ENCODE results near the gene CACTIN. TPM values are rescaled to one million over a fixed set of nuclear protein-coding genes. Genes with fewer than 3 reads are reported as not detected.
A peak's percentile ranks its signal among the peaks of the same experiment; 100 is the strongest.
"Not testable (repeated sequence)": the region's sequence is repeated elsewhere in the genome, so short reads cannot be mapped to it uniquely, and the experiment has no call there.

Gene CACTIN
- total RNA-seq, 2 donors from 2014 or later, result 16.9 to 20.0 TPM

DNA sequence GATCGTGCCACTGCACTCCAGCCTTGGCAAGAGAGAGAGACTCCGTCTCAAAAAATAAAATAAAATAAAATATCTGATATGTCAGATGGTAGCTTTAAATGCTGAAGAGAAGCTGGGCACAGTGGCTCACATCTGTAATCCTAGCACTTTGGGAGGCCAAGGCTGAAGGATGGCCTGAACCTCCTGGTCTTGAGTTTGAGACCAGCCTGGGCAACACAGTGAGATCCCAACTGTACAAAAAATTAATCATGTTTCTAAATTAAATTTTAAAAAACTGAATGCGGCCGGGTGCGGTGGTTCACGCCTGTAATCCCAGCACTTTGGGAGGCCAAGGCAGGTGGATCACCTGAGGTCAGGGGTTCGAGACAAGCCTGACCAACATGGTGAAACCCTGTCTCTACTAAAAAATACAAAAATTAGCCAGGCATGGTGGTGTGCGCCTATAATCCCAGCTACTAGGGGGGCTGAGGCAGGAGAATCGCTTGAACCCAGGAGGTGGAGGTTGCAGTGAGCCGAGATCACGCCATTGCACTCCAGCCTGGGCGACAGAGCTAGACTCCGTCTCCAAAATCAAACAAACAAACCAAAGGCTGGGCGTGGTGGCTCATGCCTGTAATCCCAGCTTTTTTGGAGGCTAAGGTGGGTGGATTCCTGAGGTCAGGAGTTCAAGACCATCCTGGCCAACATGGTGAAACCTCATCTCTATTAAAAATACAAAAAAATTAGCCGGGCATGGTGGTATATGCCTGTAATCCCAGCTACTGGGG lies 42.4 kb downstream of the CACTIN start:
- ATAC-seq; intact Hi-C loops (cut with DNase I, micrococcal nuclease); DNase-seq: not testable (repeated sequence)

DNA sequence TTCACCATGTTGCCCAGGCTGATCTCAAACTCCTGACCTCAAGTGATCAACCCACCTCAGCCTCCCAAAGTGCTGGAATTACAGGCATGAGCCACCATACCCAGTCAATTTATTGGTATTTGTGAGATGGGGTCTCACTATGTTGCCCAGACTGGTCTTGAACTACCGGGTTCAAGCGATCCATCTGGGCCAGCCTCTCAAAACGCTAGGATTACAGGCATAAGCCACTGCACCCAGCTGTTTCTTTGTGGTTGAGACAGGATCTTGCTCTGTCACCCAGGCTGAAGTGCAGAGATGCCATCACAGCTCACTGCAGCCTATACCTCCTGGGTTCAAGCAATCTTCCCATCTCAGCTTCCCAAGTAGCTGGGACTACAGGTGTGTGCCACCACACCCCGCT lies 44.8 kb downstream of the CACTIN start:
- intact Hi-C loops (cut with DNase I, micrococcal nuclease); ATAC-seq; DNase-seq: not testable (repeated sequence)

DNA sequence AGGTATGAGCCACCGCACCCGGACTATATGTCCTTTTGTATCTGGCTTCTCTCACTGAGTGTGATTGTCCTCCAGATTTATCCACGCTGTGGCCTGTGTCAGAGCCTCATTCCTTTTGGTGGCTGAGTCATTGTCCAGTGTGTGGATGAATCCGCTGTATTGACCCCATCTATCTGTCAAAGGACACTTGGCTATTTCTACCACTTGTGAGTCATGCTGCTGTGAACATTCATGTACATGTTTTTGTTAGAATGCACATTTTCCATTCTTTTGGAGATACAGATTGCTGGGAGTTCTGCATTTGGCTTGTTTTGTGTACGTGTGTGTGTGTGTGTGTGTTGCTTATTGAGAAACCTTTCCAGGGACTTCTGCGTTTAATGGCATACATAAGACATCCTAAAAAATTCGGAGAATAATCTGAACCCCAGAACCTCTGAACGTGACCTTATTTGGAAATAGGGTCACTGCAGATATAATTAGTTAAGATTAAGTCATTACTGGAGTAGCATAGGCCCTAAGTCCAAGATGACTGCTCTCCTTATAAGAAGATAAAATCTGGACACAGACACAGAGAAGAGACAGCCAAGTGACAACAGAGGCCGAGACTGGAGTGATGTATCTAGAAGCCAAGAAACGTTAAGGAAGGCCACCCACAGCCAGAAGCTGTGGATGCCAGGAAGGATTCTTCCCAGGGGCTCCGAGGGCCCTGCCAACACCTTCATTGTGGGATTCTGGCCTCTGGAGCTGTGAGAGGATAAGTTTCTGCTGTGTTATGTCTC lies 46.2 kb downstream of the CACTIN start:
- intact Hi-C loops (cut with DNase I, micrococcal nuclease), result no loop called here
- DNase-seq (no peak), ATAC-seq (no peak)

DNA sequence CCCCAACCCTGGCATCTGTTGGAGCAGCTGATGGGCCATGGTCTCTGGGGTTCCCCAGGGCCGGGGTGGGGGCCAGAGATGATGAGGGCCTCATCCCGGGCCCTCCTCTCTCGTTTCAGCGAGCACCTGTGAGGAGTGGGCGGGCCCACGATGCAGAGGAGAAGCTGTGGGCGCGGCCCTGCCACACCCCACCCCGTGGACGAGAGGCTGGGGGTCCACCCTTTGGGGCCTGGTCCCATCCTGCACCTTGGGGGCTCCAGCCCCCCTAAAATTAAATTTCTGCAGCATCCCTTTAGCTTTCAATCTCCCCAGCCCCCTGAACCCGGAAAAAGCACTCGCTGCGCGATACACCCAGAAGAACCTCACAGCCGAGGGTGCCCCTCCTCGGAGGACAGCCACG lies 48.2 kb downstream of the CACTIN start:
- ATAC-seq (no peak), DNase-seq (no peak)
- intact Hi-C loops (cut with DNase I, micrococcal nuclease), result no loop called here

DNA sequence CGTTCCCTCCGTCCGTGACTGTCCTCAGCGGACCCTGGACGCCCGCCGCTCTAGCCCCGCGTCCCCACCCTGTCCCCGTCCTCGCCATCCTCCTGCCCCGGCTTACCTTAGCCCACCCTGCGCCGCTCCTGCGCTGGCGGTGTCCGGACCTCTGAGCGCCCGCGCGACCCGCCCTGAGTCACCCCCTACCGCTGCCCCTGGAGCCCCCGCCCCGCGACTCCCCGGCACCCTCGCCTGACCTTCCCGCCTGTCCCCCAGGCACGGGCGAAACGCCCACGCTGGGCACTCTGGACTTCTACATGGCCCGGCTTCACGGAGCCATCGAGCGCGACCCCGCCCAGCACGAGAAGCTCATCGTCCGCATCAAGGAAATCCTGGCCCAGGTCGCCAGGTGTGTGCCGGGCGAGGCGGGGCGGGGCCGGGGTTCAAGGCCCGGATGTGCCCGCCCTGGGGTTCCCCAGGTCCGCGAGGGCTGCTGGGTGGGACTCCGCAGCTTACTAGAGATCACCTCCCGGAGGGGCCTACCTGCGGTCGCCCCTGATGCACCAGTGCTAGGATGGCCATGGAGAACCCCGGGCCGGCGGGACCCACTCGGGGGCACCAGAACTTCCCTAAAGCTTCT lies 48.8 kb downstream of the CACTIN start:
- ATAC-seq (peak; percentile 63), DNase-seq (peak; percentile 71 to 84)
- intact Hi-C loops (cut with DNase I, micrococcal nuclease), result no loop called here

DNA sequence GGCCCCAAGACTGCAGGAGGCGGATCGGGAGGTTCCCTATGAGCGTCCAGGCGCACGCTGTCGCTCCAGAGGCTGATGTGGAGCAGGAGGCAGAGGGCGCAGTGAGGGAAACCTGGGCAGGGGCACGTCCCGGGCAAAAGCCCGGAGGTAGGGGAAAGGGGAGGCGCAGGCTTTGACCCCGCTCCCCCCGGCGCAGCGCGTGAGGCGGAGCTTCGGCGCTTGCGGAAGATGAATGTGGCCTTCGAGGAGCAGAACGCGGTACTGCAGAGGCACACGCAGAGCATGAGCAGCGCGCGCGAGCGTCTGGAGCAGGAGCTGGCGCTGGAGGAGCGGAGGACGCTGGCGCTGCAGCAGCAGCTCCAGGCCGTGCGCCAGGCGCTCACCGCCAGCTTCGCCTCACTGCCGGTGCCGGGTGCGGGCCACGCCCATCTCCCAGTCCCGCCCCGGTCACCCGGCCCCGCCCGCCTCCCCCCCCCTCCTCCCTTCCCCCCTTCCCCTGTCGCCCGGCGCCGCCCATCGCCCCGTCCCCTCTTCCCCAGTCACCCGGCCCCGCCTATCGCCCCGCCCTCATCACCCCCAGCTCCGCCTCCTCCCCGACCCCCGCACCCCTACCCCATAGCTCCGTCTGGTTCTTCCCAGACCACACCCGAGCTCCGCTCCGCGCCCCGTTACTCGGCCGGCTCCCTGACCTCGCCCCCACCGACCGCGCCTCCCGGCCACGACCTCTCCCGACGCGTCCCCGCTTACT lies 49.7 kb downstream of the CACTIN start:
- DNase-seq, result peak; percentile 65 to 66
- intact Hi-C loops (cut with DNase I, micrococcal nuclease), result no loop called here
- peak; percentile 23 for ATAC-seq

DNA sequence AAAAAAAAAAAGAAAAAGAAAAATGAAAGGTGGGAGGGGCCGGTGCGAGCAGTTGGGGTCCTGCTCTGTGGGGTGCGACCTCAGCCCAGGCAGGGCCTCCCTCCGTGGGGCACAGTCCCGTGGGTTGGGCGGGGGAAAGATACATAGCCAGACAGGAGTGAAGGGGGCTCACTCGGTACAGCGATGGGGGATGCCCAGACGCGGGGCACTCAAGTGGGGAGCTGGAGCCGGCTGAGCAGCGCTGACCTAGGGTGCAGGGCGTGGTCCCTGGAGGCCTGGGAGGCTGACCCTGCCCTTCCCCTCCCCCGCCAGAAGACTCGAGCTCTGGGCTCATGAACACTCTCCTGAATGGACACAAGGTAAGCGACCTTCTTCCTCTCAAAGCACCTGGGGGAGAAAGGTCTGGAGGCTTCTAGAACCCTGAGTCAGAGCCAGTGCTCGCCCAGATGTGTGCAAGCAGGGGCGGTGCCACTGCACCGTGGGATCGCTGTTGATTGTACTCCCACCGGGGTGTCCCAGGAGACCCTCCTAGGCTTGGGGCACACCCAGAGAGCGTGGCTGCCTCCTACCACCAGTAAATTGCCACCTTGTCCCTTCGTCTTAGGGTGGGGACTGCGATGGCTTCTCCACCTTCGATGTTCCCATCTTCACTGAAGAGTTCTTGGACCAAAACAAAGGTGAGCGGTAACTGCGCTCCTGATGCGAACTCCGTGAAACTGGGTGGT lies 50.5 kb downstream of the CACTIN start:
- intact Hi-C loops (cut with DNase I, micrococcal nuclease), result no loop called here
- ATAC-seq (no peak), DNase-seq (peak in 1 of 2 donors; percentile 43)

DNA sequence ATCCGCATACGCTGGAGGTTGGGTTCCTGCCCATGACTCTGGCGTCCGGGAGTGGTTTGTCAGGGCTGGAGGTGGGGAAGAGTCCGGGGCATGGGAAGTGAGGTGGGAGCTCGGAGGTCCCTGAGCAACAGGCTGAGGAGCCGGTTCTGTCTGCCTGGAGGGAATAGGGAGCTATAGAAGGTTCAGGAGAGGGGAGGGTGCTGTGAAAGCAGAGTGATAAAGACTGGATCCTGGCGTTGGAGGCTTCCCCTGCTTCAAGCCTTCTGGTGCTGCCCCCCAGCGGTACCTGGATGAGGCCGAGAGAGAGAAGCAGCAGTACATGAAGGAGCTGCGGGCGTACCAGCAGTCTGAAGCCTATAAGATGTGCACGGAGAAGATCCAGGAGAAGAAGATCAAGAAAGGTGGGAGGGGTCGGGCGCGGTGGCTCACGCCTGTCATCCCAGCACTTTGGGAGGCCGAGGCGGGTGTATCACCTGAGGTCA lies 51.3 kb downstream of the CACTIN start:
- intact Hi-C loops (cut with DNase I, micrococcal nuclease), result no loop called here
- DNase-seq (peak in 1 of 2 donors; percentile 48), ATAC-seq (no peak)

DNA sequence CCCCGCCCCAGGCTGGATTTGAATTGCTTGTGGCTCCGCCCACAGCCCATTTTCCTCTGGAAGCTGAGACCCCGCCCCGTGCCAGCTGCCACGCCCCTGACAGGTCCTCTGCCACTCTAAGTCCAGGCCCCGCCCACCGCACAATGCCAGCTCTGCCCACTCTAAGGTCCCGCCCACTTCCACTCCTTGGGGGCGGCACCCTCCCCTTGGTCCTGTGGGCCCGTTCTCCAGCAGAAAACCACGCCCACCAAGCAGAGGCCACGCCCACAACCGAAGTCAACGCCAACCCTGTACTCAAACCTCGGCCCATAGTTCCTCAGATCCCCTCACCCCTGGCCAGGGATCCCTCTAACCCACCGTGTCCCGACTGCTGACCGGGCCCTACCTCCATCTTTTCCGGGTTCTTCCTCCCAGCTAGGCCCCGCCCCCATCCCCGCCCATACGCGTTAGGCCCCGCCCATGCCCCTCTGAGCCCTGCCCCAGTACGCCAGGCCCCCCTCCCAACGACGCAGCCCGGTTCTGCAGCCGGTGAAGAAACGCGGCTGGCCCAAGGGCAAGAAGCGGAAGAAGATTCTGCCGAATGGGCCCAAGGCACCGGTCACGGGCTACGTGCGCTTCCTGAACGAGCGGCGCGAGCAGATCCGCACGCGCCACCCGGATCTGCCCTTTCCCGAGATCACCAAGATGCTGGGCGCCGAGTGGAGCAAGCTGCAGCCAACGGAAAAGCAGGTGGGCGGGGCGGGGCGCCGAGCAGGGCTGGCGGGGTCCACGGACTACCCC lies 52.5 kb downstream of the CACTIN start:
- ATAC-seq (peak; percentile 57), DNase-seq (peak; percentile 97 to 99)
- intact Hi-C loops (cut with DNase I, micrococcal nuclease), result no loop called here

DNA sequence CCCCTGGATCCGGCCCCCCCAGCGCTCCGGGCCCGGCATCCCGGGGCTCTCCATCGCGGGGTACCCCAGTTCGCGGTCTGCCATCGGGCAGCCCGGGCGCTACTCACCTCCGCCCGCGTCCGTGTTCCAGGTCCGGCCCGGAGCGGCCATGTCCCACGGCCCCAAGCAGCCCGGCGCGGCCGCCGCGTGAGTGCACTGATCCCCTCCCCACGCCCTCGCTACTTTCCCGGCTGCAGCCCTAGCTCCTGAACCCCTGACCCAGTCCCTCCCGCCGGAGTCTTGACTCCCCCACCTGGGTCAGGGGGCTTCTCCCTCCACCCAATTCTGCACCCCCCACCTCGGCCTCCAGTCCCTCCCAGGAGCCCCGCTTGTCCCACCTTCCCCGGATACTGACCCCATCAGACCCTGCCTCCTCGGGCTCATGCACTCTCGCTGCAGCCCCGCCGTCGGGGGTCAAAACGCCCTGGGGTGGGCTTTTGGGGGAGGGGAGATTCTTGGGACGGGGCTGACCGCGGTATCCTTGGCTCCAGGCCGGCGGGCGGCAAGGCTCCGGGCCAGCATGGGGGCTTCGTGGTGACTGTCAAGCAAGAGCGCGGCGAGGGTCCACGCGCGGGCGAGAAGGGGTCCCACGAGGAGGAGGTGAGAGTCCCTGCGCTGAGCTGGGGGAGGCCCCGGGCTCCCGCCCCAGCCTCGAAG lies 53.3 kb downstream of the CACTIN start:
- DNase-seq, result peak; percentile 57 to 61
- peak; percentile 15 for ATAC-seq
- intact Hi-C loops (cut with DNase I, micrococcal nuclease), result no loop called here

DNA sequence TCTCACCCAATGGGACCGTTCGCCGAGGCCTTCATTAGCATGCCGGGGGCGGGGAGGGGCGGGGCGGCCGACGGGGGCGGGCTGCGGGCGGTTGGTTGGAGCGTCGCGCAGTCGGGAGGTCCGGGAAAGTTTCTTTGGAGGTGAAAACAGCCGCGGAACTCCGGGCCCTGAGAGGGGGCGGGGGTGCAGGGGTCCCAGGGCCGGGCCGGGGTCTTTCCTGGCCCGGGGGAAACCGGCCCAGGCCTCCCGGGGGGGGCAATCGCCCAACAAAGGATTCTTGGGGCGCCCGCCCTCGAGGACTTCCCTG lies 53.8 kb downstream of the CACTIN start, which contains the start of gene HMG20B:
Gene HMG20B, plus strand, starts transcription at position 90 of the 307 bp plus-strand sequence. CDS start 366 bp downstream, outside the sequence.
- DNase-seq (no peak), ATAC-seq (no peak)
- intact Hi-C loops (cut with DNase I, micrococcal nuclease), result no loop called here

DNA sequence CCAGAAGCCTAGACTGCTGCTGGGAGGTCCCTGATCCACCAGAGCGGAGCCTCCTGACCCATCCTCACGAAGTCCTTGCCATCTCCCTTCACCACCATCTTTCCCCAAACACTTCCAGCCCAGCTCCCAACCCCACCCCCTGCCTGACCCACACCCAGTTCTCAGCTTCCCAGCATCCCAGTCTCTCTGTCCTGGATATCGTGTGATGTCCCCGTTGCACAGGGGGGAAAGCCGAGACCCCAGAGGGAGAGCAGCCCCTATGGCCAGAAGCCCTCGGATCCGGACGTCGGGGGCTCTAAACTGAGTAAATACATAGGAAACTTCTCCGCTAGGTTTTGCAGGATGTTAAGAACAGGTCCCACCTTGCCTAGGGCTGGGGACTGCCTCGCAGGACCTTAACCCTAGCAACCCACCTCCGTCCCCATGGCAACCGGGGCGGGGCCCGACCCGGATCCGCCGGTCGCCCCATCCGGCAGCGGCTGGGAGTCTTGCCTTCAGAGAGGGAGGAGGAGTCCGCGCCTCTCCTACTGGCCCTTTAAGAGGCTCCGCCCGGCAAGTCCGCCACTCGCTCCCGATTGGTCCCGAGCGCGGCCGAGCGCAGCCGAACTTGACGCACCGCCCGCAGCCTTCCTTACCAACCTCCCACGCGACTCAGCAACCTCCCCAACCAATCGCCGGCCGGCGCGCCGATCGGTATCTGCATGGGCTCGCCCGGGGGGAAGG lies 54.3 kb downstream of the CACTIN start:
- intact Hi-C loops (cut with DNase I, micrococcal nuclease), result no loop called here
- ATAC-seq, result peak; percentile 79
- peak; percentile 99 to 100 for DNase-seq

DNA sequence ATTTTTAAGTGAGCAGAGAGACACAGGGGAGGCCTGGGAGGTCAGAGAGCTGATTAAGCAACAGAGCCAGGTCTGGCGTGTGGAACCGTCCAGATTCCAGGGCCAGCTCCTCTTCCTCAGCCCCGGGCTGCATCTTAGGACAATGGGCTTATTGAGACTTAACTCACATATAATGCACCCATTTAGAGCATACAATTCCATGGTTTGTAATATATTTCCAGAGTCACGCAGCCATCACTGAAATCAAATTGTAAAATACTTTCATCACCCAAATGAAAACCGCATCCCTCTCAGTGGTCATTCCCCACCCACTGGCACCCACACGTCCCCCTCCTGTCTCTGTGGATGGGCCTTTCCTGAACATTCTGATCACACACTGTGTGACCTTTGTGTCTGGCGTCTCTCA lies 56.0 kb downstream of the CACTIN start:
- DNase-seq (no peak), ATAC-seq (no peak)

DNA sequence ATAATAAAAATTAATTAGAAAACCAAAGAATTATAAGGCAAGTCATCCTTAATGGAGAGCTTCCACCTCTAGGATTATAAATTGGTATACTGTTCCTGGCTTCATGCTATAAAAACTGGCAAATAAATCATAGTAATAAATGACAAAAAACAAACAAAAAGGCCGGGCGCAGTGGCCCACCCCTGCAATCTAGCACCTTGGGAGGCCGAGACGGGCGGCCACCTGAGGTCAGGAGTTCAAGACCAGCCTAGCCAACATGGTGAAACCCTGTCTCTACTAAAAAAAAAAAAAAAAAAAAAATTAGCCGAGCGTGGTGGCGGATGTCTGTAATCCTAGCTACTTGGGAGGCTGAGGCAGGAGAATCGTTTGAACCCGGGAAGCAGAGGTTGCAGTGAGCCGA lies 56.5 kb downstream of the CACTIN start:
- ATAC-seq; intact Hi-C loops (cut with DNase I, micrococcal nuclease); DNase-seq: not testable (repeated sequence)

More for the DNA sequence above, 56.0 kb downstream of the CACTIN start:
- intact Hi-C loops (cut with DNase I, micrococcal nuclease), result no loop called here

DNA sequence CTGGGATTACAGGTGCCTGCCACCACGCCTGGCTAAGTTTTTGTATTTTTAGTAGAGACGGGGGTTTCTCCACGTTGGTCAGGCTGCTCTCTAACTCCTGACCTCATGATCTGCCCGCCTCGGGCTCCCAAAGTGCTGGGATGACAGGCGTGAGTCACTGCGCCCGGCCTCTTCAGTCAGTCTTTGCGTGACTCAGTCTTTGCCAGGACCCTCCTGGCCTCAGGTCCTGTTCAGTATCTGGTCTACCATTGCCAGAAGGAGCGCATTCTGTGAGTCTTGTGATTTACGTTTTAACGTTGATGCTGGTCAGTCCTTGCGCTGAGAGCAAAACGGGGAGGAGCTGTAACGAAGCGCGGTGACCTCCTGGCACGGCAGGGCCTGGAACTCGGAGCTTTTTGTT lies 61.5 kb downstream of the CACTIN start:
- intact Hi-C loops (cut with DNase I, micrococcal nuclease), result no loop called here
- no peak for DNase-seq
- ATAC-seq, result no peak

All from left colon (tissue), 2 donors.